HG02943 (cell line): ENCODE measurements around the gene CCDC170.

Source experiments
- ATAC-seq: cut with Tn5 transposase; IDR thresholded peaks from one replicate; pipeline ENCODE4 v1.9.1; 2021; ENCODE audit warnings: mild to moderate bottlenecking, low read depth, moderate library complexity; ENCODE audit not compliant: unreplicated experiment

The CCDC170 gene

GRCh38 chr6:151609146-151609902 is 115.5 kb downstream of the CCDC170 start:
- ATAC-seq: no peak

- no peak for ATAC-seq
These were observed 116.5 kb downstream of the CCDC170 start for GRCh38 chr6:151610326-151610725.

DNA sequence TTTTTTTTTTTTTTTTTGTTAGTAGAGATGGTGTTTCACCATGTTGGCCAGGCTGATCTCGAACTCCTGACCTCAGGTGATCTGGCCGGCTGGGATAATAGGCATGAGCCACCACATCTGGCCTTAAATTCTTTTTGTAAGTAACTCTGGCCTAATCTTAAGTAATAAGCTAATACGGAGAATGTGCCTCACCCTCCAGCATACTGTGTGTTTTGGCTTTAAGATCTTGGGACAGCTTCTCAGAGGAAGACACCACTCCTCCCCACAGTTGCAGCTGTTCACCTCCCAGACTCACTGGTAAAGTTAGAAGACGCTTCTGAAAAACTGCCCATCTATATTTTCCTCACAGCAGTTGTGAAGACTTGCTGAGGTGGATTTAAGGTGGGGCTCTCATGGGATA is 120.8 kb downstream of the CCDC170 start:
- no peak for ATAC-seq

GRCh38 chr6:151616091-151616513 is 122.3 kb downstream of the CCDC170 start:
- ATAC-seq: no peak

GRCh38 chr6:151616600-151616999 is 122.8 kb downstream of the CCDC170 start:
- no peak for ATAC-seq

GRCh38 chr6:151617539-151617938 is 123.7 kb downstream of the CCDC170 start:
- ATAC-seq: no peak

DNA sequence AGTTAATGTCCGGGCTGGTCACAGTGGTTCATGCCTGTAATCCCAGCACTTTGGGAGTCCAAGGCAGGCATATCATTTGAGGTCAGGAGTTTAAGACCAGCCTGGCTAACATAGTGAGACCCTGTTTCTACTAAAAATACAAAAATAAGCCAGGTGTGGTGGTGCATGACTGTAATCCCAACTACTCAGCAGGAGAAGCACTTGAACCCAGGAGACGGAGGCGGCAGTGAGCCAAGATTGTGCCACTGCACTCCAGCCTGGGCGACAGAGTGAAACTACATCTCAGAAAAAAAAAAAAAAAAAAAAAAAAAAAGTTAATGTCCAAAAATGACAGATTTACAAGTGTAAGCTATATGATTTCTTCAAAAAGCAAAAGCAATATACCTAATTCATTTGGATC is 124.9 kb downstream of the CCDC170 start:
- ATAC-seq: no peak

GRCh38 chr6:151620179-151620578 is 126.4 kb downstream of the CCDC170 start:
- no peak for ATAC-seq

DNA sequence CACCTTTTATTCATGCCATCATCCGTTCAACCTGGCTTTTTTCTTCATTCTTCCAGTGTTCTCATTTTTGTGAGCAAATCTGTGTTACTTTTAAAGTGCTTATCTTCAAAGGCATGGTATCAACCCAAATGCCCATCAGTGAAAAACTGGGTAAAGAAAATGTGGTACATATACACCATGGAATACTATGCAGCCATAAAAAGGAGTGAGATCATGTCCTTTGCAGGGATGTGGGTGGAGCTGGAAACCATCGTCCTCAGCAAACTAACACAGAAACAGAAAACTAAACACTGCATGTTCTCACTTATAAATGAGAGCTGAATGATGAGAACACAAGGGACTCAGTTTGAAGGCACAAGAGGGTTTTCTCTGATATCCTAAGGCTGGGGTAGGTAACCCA is 130.3 kb downstream of the CCDC170 start:
- ATAC-seq: no peak

DNA sequence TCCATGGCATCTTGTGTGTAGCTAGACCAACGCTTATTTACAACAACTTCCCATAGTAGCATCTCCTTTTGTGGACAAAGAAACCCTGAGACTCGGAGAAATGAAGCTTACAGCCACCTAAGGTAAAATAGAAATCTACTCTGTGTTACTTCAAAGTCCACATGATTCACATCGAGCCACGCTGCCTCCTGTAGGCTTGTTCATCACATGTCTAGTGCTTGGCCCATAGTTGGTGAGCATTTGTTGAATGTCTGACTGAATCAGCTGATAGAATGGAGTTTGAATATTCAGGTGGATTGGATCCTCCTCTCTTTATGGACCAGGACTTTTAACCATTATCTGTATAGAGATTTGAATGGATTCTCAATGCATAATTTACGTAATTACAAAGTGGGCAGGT is 130.7 kb downstream of the CCDC170 start:
- no peak for ATAC-seq

DNA sequence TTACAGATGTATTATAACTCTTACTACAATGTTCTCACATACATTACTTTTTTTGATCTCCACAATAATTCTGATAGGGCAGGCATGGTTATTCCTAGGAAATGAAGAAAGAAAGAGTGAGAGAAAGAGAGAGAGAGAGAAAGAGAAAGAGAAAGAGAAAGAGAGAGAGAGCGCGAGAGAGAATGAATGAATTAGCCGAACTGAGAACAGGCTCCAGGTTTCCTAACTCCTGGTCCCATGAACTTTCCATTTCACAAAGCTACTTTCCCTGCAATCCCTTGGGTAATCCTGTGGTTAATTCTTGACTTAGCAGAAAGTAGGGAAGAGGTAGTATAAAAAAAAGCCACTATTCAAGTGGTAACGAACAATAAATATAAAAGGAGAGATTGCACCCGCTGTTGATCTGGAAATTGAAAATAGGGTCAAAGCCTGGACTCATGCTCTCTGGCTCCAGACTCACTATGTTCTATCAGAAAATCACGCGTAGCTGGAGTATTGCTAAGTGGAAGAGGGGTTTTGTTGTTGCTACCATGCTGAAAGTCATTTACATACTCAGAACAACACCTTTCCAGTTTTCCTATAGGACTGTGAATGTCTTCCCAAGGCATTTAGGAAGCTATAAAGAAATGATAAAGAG is 131.2 kb downstream of the CCDC170 start:
- ATAC-seq: no peak

GRCh38 chr6:151627689-151628444 is 134.1 kb downstream of the CCDC170 start:
- ATAC-seq: no peak

DNA sequence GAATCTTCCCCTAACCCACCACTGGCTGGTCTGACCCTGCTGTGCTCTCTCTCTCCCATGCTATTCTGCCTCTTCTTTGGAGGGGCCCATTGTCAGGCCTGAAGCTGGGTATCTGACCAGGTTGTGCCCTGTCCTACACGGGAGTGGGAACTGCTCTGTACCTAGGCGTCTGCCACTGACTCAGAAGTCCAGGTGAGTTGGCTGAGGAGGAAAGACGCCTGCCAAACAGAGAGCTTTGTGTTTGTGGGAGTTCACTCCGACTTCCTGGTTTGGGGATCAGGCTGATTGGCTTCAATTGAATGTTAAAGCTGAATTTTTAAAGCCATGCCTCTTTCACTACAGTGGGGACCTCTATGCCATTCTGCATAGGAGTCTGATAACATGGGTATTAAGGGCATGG is 136.0 kb downstream of the CCDC170 start:
- no peak for ATAC-seq

DNA sequence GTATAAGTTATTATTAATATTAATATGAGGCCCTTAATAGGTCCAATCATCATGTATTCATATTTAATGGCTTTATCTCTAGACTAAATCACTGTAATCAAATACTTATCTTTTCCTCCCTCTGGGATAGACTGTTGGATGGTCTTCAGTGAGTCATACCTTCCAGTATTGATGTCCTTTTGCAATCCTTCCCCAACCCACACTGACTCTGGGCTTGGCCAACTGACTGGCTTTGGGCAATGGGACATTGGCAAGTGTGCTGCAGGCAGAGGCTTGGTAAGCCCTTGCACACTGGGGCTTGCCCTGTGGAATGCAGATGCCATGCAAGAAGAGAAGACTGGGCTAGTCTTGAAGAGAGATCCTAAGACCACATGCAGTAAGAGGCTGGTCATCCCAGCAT is 136.6 kb downstream of the CCDC170 start:
- ATAC-seq: no peak

DNA sequence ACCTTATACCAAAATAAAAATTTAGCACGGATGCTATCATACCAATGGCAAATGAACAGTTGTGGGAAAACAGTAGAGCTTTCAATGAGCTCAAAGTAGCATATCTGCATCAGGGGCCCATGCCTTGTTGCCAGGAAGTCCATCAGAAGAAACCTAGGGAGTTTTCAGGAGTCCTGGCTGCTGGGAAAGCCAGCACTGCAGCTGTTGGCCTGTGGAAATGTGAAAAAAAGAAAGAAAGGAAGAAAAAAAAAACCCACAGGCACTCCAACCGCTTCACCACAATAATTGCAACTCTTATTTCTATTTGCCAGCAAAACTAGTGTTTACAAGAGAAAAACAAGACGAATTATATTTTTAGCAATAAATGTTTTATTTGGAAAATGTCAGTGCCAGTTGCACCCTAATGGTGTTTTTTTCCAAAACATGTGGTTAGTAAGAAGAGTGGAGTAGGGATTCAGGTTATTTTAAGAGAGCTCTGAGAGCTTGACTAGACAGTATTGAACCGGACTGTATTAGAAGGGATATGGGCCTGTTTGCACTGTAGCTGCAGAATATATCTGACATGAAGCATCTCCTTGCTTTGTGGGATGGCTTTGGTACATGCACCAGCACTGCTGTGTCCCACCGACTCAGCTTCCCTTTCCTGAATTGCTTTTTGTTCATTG is 137.3 kb downstream of the CCDC170 start:
- no peak for ATAC-seq

GRCh38 chr6:151632415-151632987 is 138.7 kb downstream of the CCDC170 start:
- ATAC-seq: no peak

GRCh38 chr6:151633526-151634335 is 139.9 kb downstream of the CCDC170 start:
- no peak for ATAC-seq

DNA sequence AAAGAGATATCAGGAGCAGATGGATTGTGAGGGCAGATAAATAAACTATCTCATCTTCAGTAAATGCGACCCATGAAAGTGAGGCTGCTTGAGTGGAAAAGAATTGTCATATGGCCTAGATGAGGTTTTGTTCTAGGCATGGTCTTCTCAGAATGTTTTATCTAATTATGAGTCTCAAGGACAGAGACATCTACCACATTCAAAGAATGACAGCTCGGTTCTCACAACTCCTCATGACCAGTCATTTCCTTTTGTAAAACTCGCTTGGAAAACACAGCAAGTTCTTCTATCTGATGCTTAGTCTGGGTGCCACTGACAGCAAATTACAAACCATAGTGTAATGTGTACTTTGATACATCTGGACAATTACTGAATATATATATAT is 140.5 kb downstream of the CCDC170 start:
- no peak for ATAC-seq

- no peak for ATAC-seq
These were observed 141.9 kb downstream of the CCDC170 start for GRCh38 chr6:151635741-151636140.

GRCh38 chr6:151637814-151638213 is 144.0 kb downstream of the CCDC170 start:
- ATAC-seq: no peak
